Coronary artery (tissue), 2 donors: ENCODE measurements around the gene OSBPL2.

Experiments
- DNase-seq: peaks from one replicate; pipeline ENCODE4 v3.0.0-alpha.2; 2017; ENCODE audit warnings: low spot score
- H3K27ac ChIP-seq, 2 donors: fragments of 200-600 bp; sonication (generic); one replicate each; pipeline ENCODE4 v1.5.1; 2016 to 2019
- H3K4me3 ChIP-seq: fragments of 200-600 bp; sonication (generic); 2 replicates; pipeline ENCODE4 v1.5.1; 2016; ENCODE audit warnings: mild to moderate bottlenecking, moderate library complexity
- TF ChIP-seq, protein P1 (sequence below): fragments of 200-600 bp; sonication (generic); IDR thresholded peaks from one replicate; pipeline ENCODE4 v1.5.1; 2019; ENCODE audit warnings: antibody characterized with exemption

Gene OSBPL2

DNA sequence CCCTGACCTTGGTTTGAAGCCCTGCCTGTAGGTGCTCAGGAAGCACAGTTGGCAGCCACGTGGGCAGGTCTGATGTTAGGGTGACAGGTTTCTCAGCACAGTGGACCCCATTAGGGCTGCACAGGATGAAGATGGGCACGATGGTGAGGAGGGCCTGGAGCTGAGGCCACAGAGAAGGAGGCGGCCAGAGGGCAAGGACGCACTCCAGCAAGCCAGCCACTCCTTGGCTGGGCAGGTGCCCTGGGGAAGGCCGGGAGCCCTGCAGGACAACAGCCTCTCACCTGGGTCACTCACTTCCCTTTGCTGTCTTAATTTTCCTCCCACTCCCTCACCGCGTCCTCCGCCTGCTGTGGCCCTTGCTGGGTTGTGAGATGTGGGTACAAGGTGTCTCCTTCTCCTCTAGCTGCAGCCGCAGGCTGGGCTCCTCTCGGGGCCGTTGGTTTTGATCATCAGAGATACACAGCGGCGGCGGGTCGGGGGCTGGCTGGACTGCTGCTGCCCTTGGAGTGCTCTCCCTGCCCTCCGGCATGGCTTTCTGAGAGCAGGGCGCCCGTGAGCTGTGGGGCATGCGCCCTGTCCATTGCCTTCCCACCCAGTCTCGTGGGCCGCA lies 5.7 kb downstream of the OSBPL2 start:
- no peak overlapping the region for H3K4me3 ChIP-seq
- DNase-seq: no peak
- TF ChIP-seq, protein P1, sequence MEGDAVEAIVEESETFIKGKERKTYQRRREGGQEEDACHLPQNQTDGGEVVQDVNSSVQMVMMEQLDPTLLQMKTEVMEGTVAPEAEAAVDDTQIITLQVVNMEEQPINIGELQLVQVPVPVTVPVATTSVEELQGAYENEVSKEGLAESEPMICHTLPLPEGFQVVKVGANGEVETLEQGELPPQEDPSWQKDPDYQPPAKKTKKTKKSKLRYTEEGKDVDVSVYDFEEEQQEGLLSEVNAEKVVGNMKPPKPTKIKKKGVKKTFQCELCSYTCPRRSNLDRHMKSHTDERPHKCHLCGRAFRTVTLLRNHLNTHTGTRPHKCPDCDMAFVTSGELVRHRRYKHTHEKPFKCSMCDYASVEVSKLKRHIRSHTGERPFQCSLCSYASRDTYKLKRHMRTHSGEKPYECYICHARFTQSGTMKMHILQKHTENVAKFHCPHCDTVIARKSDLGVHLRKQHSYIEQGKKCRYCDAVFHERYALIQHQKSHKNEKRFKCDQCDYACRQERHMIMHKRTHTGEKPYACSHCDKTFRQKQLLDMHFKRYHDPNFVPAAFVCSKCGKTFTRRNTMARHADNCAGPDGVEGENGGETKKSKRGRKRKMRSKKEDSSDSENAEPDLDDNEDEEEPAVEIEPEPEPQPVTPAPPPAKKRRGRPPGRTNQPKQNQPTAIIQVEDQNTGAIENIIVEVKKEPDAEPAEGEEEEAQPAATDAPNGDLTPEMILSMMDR: no peak
- H3K27ac ChIP-seq: no peak overlapping the region

DNA sequence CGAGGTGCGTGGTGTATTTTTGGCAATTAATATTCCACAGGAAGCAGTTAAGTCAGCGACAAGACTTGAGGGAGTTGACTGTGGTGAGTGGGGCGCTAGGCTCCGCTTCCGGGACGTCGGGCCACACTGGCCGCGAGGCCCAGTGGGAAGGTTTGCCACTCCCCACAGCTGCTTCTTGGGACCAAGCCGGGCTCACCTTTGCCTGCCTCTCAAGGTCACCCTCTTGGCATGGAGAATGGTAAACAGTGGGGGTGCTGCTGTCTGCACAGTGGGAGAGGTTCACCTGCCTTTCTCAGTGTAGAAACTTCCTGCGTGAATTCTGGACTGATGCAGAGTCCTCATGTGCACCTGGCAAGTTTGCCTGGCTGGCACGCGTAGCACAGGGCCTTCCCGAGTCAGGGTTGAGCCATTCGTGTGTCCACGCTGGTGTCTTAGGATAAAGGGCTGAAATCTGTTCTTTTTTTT lies 6.4 kb downstream of the OSBPL2 start:
- no peak overlapping the region for H3K27ac ChIP-seq
- no peak for DNase-seq
- TF ChIP-seq, protein P1: no peak

DNA sequence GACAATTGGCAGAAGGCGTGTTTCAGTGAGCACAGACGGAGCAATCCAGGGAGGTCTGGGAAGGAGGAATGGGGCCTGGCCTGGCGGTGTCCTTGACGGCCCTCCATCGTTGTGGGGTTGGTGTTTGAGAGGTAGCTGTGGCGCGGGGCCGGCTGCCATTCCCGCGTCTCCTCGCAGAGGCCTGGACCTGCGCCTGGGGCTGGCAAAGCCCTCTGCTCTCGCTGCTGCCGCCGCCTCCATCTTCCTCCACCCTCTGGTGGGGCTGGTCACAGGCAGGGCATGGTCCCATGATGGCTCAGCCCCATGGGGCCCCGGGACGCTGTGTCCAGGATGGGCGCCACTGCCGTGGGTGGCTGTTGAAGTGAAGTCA lies 7.6 kb downstream of the OSBPL2 start:
- Histone ChIP-seq H3K27ac (no peak overlapping the region), H3K4me3 (no peak overlapping the region)
- TF ChIP-seq, protein P1: no peak
- no peak for DNase-seq

More for the DNA sequence above, 6.4 kb downstream of the OSBPL2 start:
- H3K4me3 ChIP-seq: no peak overlapping the region

DNA sequence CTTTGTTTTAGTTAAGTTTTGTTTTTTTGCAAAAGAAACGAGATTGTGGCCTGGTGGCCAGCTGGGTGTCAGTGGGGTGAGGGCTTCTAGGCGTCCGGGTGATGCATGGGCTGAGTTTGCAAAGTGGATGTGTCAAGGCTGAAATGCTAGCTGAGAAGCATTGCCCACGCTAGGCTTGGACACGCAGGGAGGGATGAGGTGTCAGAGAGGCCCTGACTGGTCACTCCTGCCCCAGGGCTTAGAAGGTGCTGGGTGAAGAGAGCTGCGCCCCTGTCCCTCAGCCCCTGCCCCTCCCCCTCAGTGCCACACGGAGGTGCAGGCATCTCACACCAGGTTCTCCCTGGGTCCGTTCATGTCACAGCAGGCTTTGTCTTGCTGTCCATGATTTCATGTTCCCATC lies 8.1 kb downstream of the OSBPL2 start:
- TF ChIP-seq, protein P1: no peak
- no peak for DNase-seq
- no peak overlapping the region for H3K27ac ChIP-seq
- no peak overlapping the region for H3K4me3 ChIP-seq

DNA sequence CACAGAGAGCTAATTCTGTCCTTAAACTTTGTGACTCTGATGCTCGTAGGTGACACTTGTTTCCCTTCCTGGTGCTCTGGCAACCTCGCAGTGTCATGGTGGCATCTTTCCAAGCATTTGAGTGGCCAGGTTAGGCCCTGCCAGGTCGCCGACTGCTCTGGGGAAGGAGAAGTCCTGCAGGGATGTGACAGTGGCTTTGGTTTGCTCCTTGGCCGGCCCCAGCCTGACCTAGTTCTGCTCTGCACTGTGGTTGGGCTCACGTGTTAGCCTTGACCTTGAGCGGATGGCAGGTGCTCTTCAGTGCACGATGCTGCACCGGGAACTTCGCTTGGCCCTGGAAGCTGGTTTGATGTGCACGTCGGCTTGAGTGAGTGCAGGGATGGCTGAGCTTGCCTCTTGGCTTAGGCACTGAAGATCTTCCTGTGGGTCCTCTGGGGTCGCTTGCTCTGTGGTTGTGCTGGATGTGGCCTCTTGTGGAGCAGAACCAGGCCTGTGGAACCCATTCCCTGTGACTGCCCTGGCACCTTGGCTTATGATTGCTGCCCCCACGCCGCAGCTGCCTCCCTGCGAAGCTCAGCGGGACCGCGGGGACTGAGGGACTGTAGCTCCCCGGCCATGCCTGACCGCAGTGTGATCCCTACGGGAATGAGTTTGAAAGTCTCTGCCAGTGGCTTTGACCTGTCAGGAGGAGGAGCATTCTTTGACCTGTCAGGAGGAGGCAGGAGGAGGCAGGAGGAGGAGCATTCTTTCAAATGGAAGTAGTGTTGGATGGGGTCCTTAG lies 8.7 kb downstream of the OSBPL2 start:
- DNase-seq: no peak
- Histone ChIP-seq H3K4me3 (no peak overlapping the region), H3K27ac (no peak overlapping the region)
- TF ChIP-seq, protein P1: no peak

DNA sequence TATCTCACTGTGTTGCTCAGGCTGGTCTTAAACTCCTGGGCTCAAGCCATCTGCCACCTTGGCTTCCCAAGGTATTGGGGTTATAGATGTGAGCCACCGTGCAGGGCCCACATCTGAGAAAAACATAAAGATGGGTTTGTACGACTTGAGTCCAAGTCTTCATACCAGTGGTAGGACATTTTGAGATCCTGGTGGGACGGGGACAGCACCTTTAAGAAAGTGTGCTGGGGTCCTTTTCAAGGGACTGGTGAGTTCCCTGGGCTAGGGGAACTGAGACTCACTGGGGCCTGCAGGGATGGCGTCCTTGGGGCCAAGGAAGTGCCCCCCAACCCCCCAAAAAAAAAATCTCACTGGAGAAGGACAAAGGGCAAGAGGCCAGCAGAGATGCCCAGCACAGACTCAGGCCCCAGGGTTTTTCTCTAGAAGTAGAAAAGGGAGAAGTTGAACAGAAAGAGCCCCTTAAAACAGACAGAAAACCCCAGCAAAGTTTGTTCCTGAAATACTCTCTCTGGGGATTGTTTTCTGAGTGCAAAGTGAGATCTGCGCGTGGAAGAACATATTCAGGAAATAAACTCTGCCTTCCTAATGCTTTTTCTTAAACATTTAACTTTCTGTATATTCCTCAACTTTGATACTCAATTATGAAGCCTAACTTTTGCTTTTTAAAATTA lies 10.7 kb downstream of the OSBPL2 start:
- H3K27ac ChIP-seq: no peak overlapping the region
- H3K4me3 ChIP-seq: no peak overlapping the region
- TF ChIP-seq, protein P1: no peak
- DNase-seq: no peak
